Camera-type eye (tissue), 1 donor: ENCODE data around the gene PCDHGA7. TPM values are rescaled to one million over a fixed set of nuclear protein-coding genes. Genes with fewer than 3 reads are reported as not detected.

Experiments used
- total RNA-seq: library from RNA; depleted of rRNA; stranded (reverse); fragments of >200 nt; gene quantifications from one replicate; pipeline ENCODE4 v1.2.3, GENCODE V29; 2014

The PCDHGA7 gene
- total RNA-seq: 11.2 TPM

GRCh38 chr5:141382469-141383294, at the start of gene PCDHGA7:
TSS of gene PCDHGA7 (plus strand) at chr5:141382742. CDS start at chr5:141382900, 158 bp downstream.

GRCh38 chr5:141338538-141339306, 43.8 kb upstream of the PCDHGA7 start, which contains the start of gene PCDHGA2:
TSS of gene PCDHGA2 (plus strand) at chr5:141338760.

GRCh38 chr5:141343242-141343952, 39.1 kb upstream of the PCDHGA7 start, which contains the start of gene PCDHGA3:
TSS of gene PCDHGA3 (plus strand) at chr5:141343829. CDS start at chr5:141344034, 205 bp downstream.

GRCh38 chr5:141349917-141350619, 32.5 kb upstream of the PCDHGA7 start, which contains the start of gene PCDHGB1:
TSS of gene PCDHGB1 (plus strand) at chr5:141350099. CDS start at chr5:141350261, 162 bp downstream.

GRCh38 chr5:141354900-141355469, 27.6 kb upstream of the PCDHGA7 start, which contains the start of gene PCDHGA4:
TSS of gene PCDHGA4 (plus strand) at chr5:141355021. CDS start at chr5:141355108, 87 bp downstream.

GRCh38 chr5:141359790-141360426, 22.6 kb upstream of the PCDHGA7 start, which contains the start of gene PCDHGB2:
TSS of gene PCDHGB2 (plus strand) at chr5:141359994. CDS start at chr5:141360136, 142 bp downstream.

GRCh38 chr5:141363952-141364660, 18.4 kb upstream of the PCDHGA7 start, which contains the start of gene PCDHGA5:
TSS of gene PCDHGA5 (plus strand) at chr5:141364162. CDS start at chr5:141364331, 169 bp downstream.

GRCh38 chr5:141369994-141370848, 12.3 kb upstream of the PCDHGA7 start, which contains the start of gene PCDHGB3:
TSS of gene PCDHGB3 (plus strand) at chr5:141370242. CDS start at chr5:141370395, 153 bp downstream.

GRCh38 chr5:141373673-141374317, 8.7 kb upstream of the PCDHGA7 start, which contains the start of gene PCDHGA6:
TSS of gene PCDHGA6 (plus strand) at chr5:141373891. CDS start at chr5:141374084, 193 bp downstream.

GRCh38 chr5:141387557-141388311, 5.2 kb downstream of the PCDHGA7 start, which contains the start of gene PCDHGB4:
TSS of gene PCDHGB4 (plus strand) at chr5:141387698. CDS start at chr5:141387885, 187 bp downstream.

GRCh38 chr5:141392429-141393198, 10.1 kb downstream of the PCDHGA7 start, which contains the start of gene PCDHGA8:
TSS of gene PCDHGA8 (plus strand) at chr5:141392633. CDS start at chr5:141392814, 181 bp downstream.

GRCh38 chr5:141397756-141398551, 15.4 kb downstream of the PCDHGA7 start, which contains the start of gene PCDHGB5:
TSS of gene PCDHGB5 (plus strand) at chr5:141397947. CDS start at chr5:141398128, 181 bp downstream.

GRCh38 chr5:141402553-141403243, 20.2 kb downstream of the PCDHGA7 start, which contains the start of gene PCDHGA9:
TSS of gene PCDHGA9 (plus strand) at chr5:141402778. CDS start at chr5:141402953, 175 bp downstream.

GRCh38 chr5:141407790-141408505, 25.4 kb downstream of the PCDHGA7 start, which contains the start of gene PCDHGB6:
TSS of gene PCDHGB6 (plus strand) at chr5:141408021. CDS start at chr5:141408203, 182 bp downstream.

